ENCODE measurements around the gene HDAC10. TPM values are rescaled to one million over a fixed set of nuclear protein-coding genes. Genes with fewer than 3 reads are reported as not detected.

Gene HDAC10
- total RNA-seq, 1 donor from 2014 or later, result 17.7 TPM

GRCh38 chr22:50269970-50270665, 19.1 kb upstream of the HDAC10 start, which contains the start of gene MAPK11:
TSS of gene MAPK11 (minus strand) at chr22:50270380. CDS start at chr22:50270292, 88 bp downstream.
- ATAC-seq, result peak; percentile 17

GRCh38 chr22:50269573-50269969, 18.5 kb upstream of the HDAC10 start:
- peak; percentile 0 for ATAC-seq

- peak; percentile 6 for ATAC-seq
These were observed 17.6 kb upstream of the HDAC10 start for GRCh38 chr22:50268655-50269113.

GRCh38 chr22:50267591-50268390, 16.7 kb upstream of the HDAC10 start:
- peak; percentile 39 for ATAC-seq

GRCh38 chr22:50266994-50267393, 15.9 kb upstream of the HDAC10 start:
- ATAC-seq, result no peak

GRCh38 chr22:50264946-50265669, 14.0 kb upstream of the HDAC10 start:
- ATAC-seq, result no peak

- ATAC-seq, result no peak
These were observed 13.2 kb upstream of the HDAC10 start for GRCh38 chr22:50264104-50264745.

- ATAC-seq, result no peak
These were observed 12.0 kb upstream of the HDAC10 start for GRCh38 chr22:50262973-50263617.

- peak; percentile 21 for ATAC-seq
These were observed 11.4 kb upstream of the HDAC10 start for GRCh38 chr22:50262460-50262911.

- no peak for ATAC-seq
These were observed 10.8 kb upstream of the HDAC10 start, which contains the start of gene MAPK12 for GRCh38 chr22:50261615-50262459. TSS of gene MAPK12 (minus strand) at chr22:50261683. CDS start at chr22:50261509, 174 bp downstream.

GRCh38 chr22:50260801-50261614, 9.9 kb upstream of the HDAC10 start:
- ATAC-seq, result peak; percentile 4

- ATAC-seq, result no peak
These were observed 9.4 kb upstream of the HDAC10 start for GRCh38 chr22:50260434-50260800.

GRCh38 chr22:50259302-50259701, 8.2 kb upstream of the HDAC10 start:
- ATAC-seq, result no peak

GRCh38 chr22:50258361-50259292, 7.6 kb upstream of the HDAC10 start:
- no peak for ATAC-seq

- no peak for ATAC-seq
These were observed 6.6 kb upstream of the HDAC10 start for GRCh38 chr22:50257451-50258360.

- no peak for ATAC-seq
These were observed 6.0 kb upstream of the HDAC10 start for GRCh38 chr22:50257041-50257440.

- ATAC-seq, result no peak
These were observed 5.3 kb upstream of the HDAC10 start for GRCh38 chr22:50256258-50256862.
